HL-60 (cell line): ENCODE data around the gene GBP3.
"Not testable (repeated sequence)": the region's sequence is repeated elsewhere in the genome, so short reads cannot be mapped to it uniquely, and the experiment has no call there.

Source experiments
- DNase-seq, 2 experiments: peaks; one replicate each; pipeline ENCODE4 v3.0.0-alpha.2; 2010 to 2020; ENCODE audit warnings: low read depth in 1 of 2, low spot score in 1 of 2
- H3K27ac ChIP-seq: fragments of 250-450 bp; sonication (Bioruptor Pico); replicated peaks from 2 replicates; pipeline ENCODE4 v1.5.1; 2020; ENCODE audit warnings: mild to moderate bottlenecking, moderate library complexity
- H3K27me3 ChIP-seq: fragments of 250-450 bp; sonication (Bioruptor Pico); 2 replicates; pipeline ENCODE4 v1.5.1; 2021; ENCODE audit warnings: mild to moderate bottlenecking, moderate library complexity; ENCODE audit not compliant: insufficient read depth, poor library complexity, severe bottlenecking
- H3K4me3 ChIP-seq: replicated peaks from 2 replicates; pipeline ENCODE4 v1.5.1; 2011; ENCODE audit warnings: mild to moderate bottlenecking, control low read depth, low read length; ENCODE audit not compliant: insufficient read depth
- CTCF ChIP-seq: IDR thresholded peaks from one replicate; pipeline ENCODE4 v1.5.1; 2011; ENCODE audit warnings: low read length, control low read depth, inconsistent platforms; ENCODE audit not compliant: insufficient read depth
- GABPA ChIP-seq: IDR thresholded peaks from 2 replicates; pipeline ENCODE4 v1.6.1; 2012; ENCODE audit warnings: low read depth
- POLR2AphosphoS5 ChIP-seq: IDR thresholded peaks from 2 replicates; pipeline ENCODE4 v1.6.1; 2012; ENCODE audit warnings: low read depth
- REST ChIP-seq: IDR thresholded peaks from 2 replicates; pipeline ENCODE4 v1.6.1; 2012; ENCODE audit warnings: low read depth; ENCODE audit not compliant: insufficient replicate concordance
- SPI1 ChIP-seq: IDR thresholded peaks from 2 replicates; pipeline ENCODE4 v1.6.1; 2012; ENCODE audit warnings: low read depth, mild to moderate bottlenecking, borderline replicate concordance

The GBP3 gene

GRCh38 chr1:89029051-89029450 lies 6.4 kb upstream of the GBP3 start:
- not testable (repeated sequence) for DNase-seq

GRCh38 chr1:89025928-89026327 lies 3.3 kb upstream of the GBP3 start:
- TF ChIP-seq GABPA (no peak), CTCF (no peak), REST (no peak), SPI1 (no peak), POLR2AphosphoS5 (no peak)
- no peaks in the 10 kb centered on the region for H3K27me3 ChIP-seq
- DNase-seq: no peak
- H3K4me3 ChIP-seq: no peak overlapping the region
- no peak overlapping the region for H3K27ac ChIP-seq

More at GRCh38 chr1:89029051-89029450, 6.4 kb upstream of the GBP3 start:
- H3K27ac ChIP-seq, H3K4me3 ChIP-seq, H3K27me3 ChIP-seq: not testable (repeated sequence)

- no peak overlapping the region for H3K4me3 ChIP-seq
- TF ChIP-seq GABPA: no peak
- TF ChIP-seq SPI1: no peak
- no peak for TF ChIP-seq POLR2AphosphoS5
- no peak for TF ChIP-seq REST
- TF ChIP-seq CTCF: no peak
Measured at GRCh38 chr1:89023026-89023425, 360 bp upstream of the GBP3 start.

GRCh38 chr1:89018318-89018717 lies 4.3 kb downstream of the GBP3 start:
- H3K27me3 ChIP-seq, H3K27ac ChIP-seq, H3K4me3 ChIP-seq, DNase-seq: not testable (repeated sequence)

More at GRCh38 chr1:89023026-89023425, 360 bp upstream of the GBP3 start:
- no peak for DNase-seq
- Histone ChIP-seq H3K27ac (peak overlapping the region; percentile 46), H3K27me3 (no peaks in the 10 kb centered on the region)

- no peak for TF ChIP-seq GABPA
- no peak for TF ChIP-seq REST
- no peak for TF ChIP-seq POLR2AphosphoS5
- no peak for TF ChIP-seq SPI1
- TF ChIP-seq CTCF: no peak
- Histone ChIP-seq H3K27me3 (no peaks in the 10 kb centered on the region), H3K27ac (no peak overlapping the region), H3K4me3 (no peak overlapping the region)
- no peak for DNase-seq
Measured at GRCh38 chr1:89008511-89008910, 14.2 kb downstream of the GBP3 start.
